ENCODE data around the gene TRIM68. TPM values are rescaled to one million over a fixed set of nuclear protein-coding genes. Genes with fewer than 3 reads are reported as not detected.

Gene TRIM68
- total RNA-seq, 2 donors from 2014 or later = 9.1 to 15.2 TPM

DNA sequence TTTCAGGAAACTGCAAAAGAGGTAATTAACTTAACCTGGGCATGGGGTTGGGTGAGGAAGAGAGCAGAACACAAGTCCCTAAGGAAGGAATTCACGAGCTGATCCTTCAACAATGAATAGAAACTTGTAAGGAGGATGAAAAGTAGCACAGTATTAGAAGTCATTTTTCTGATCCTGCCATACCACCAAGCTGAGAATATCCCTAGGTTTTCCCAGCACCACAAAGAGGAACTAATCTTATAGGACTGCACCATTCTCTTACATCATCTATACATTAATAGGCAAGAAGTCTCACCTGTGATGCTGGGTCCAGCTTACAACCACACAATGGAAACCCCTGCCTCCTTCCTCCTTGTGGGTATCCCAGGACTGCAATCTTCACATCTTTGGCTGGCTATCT is 14.3 kb downstream of the TRIM68 start, which contains the start of gene OR52I1:
Gene OR52I1, plus strand, starts transcription at position 301 of the 400 bp plus-strand sequence. Its CDS starts 0 bp downstream, at position 301.
- no peaks in the 10 kb centered on the region for H3K4me1 ChIP-seq
- H3K9me3 ChIP-seq = no peaks in the 10 kb centered on the region
- 56 to 74% methylated on average over 1 of the region's 1 CpG for WGBS, 2 donors
- no peaks in the 10 kb centered on the region for H3K27me3 ChIP-seq
- no peak within 1 kb of the TSS for H3K27ac ChIP-seq
- H3K36me3 ChIP-seq (replicated peaks in 1 of 2; ENCODE audit: insufficient read depth in 1 of 2, low read depth in 2 of 2) = no peaks in the 10 kb centered on the region
- ATAC-seq (no peak), DNase-seq (no peak)
- TF ChIP-seq POLR2A (IDR thresholded peaks at IDR 0.05) = no peak
- TF ChIP-seq, protein P1, sequence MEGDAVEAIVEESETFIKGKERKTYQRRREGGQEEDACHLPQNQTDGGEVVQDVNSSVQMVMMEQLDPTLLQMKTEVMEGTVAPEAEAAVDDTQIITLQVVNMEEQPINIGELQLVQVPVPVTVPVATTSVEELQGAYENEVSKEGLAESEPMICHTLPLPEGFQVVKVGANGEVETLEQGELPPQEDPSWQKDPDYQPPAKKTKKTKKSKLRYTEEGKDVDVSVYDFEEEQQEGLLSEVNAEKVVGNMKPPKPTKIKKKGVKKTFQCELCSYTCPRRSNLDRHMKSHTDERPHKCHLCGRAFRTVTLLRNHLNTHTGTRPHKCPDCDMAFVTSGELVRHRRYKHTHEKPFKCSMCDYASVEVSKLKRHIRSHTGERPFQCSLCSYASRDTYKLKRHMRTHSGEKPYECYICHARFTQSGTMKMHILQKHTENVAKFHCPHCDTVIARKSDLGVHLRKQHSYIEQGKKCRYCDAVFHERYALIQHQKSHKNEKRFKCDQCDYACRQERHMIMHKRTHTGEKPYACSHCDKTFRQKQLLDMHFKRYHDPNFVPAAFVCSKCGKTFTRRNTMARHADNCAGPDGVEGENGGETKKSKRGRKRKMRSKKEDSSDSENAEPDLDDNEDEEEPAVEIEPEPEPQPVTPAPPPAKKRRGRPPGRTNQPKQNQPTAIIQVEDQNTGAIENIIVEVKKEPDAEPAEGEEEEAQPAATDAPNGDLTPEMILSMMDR (IDR thresholded peaks at IDR 0.05) = no peak
- H3K4me3 ChIP-seq = no peak within 1 kb of the TSS
- intact Hi-C loops (cut with DNase I) = no loop called here

DNA sequence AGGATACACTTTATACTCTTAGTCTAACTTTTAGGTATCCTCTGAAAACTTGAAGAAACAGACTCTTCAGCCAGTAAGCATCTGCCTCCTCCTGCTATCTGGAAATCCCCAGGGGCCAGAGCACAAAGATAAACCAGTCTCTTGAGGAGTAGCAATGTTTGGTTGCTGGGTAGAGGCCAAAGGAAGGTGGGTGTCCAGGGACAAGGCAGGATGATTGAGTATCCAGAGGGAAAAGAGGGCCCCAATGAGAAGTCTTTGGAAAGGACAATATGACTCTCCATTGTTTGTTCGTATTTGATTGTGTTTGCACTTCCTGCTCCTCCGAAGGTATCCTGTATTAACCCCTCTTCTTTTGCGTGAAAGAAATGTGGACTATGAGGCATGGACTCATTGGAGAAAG is 19.0 kb downstream of the TRIM68 start:
- H3K27ac ChIP-seq = no peak overlapping the region
- H3K4me1 ChIP-seq = no peaks in the 10 kb centered on the region
- TF ChIP-seq, protein P1 (IDR thresholded peaks at IDR 0.05) = no peak
- no peak for TF ChIP-seq POLR2A (IDR thresholded peaks at IDR 0.05)
- WGBS, 2 donors = 32 to 37% methylated on average over 3 of the region's 3 CpGs
- no peak overlapping the region for H3K4me3 ChIP-seq
- DNase-seq = no peak
- no peak for ATAC-seq
- no peaks in the 10 kb centered on the region for H3K36me3 ChIP-seq (replicated peaks in 1 of 2; ENCODE audit: insufficient read depth in 1 of 2, low read depth in 2 of 2)
- no peaks in the 10 kb centered on the region for H3K9me3 ChIP-seq
- intact Hi-C loops (cut with DNase I) = no loop called here
- no peaks in the 10 kb centered on the region for H3K27me3 ChIP-seq

DNA sequence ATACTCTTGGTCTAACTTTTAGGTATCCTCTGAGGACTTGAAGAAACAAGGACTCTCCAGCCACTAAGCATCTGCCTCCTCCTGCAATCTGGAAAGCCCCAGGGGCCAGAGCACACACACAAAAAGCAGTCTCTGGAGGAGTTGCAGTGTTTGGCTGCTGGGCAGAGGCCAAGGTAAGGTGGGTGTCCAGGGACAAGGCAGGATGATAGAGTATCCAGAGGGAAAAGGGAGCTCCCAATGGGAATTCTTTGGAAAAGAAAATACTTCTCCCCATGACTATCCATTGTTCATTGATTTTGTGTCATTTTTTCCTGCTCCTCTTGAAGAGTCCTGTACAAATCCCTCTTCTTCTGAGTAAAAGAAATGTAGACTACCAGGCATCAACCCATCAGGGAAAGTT is 26.6 kb downstream of the TRIM68 start, which contains the start of gene OR52I2:
Gene OR52I2, plus strand, starts transcription at position 301 of the 400 bp plus-strand sequence.
- no peaks in the 10 kb centered on the region for H3K9me3 ChIP-seq
- TF ChIP-seq, protein P1 (IDR thresholded peaks at IDR 0.05) = no peak
- no peak for TF ChIP-seq POLR2A (IDR thresholded peaks at IDR 0.05)
- DNase-seq (no peak), ATAC-seq (no peak)
- no peaks in the 10 kb centered on the region for H3K4me1 ChIP-seq
- no peaks in the 10 kb centered on the region for H3K36me3 ChIP-seq (replicated peaks in 1 of 2; ENCODE audit: insufficient read depth in 1 of 2, low read depth in 2 of 2)
- no peak within 1 kb of the TSS for H3K4me3 ChIP-seq
- no peak within 1 kb of the TSS for H3K27ac ChIP-seq
- intact Hi-C loops (cut with DNase I) = no loop called here
- H3K27me3 ChIP-seq = no peaks in the 10 kb centered on the region

DNA sequence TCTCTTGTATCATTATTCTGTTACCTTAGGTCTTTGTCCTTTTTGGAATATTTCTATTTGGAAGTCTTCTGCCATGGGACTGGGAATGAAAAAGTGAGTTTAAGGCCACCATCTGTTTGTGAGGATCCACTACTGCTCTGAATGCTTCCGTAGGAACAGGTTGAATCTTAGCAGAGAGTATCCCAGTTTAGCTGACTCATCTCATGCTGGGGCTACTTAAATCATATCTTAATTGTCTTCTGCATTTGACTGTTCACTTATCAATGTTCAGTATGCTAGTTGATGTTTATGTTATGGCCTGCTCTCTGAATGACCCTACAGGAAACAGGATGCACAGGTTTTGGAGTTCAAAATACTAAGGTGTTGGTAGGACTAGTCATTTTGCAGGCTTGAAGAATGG is 27.9 kb downstream of the TRIM68 start:
- H3K4me1 ChIP-seq = no peaks in the 10 kb centered on the region
- no peak for TF ChIP-seq POLR2A (IDR thresholded peaks at IDR 0.05)
- TF ChIP-seq, protein P1 (IDR thresholded peaks at IDR 0.05) = no peak
- intact Hi-C loops (cut with DNase I) = no loop called here
- H3K9me3 ChIP-seq = no peaks in the 10 kb centered on the region
- 82 to 88% methylated on average over 1 of the region's 1 CpG for WGBS, 2 donors
- H3K36me3 ChIP-seq (replicated peaks in 1 of 2; ENCODE audit: insufficient read depth in 1 of 2, low read depth in 2 of 2) = no peaks in the 10 kb centered on the region
- H3K27me3 ChIP-seq = no peaks in the 10 kb centered on the region
- H3K4me3 ChIP-seq = no peak overlapping the region
- DNase-seq (no peak), ATAC-seq (no peak)
- H3K27ac ChIP-seq = no peak overlapping the region

DNA sequence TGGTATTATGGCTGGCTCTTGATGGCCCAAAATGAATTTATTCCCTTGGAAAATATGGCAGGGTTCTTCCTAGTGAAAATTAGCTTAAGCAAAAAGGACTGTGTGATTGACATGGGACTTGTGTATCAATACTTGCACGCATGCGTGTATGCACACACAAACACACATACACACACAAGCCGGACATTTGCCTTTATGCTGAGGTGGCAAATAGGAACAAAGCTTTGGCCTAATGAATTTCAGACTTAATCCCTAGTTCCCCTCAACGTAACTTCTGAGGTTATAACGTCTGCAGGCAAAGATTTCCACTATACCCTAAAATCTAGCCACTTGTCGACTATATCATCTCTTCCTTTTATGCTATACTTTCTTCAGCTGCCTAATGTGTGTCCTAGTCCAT is 29.4 kb downstream of the TRIM68 start:
- TF ChIP-seq POLR2A (IDR thresholded peaks at IDR 0.05) = no peak
- TF ChIP-seq, protein P1 (IDR thresholded peaks at IDR 0.05) = no peak
- no peaks in the 10 kb centered on the region for H3K27me3 ChIP-seq
- H3K27ac ChIP-seq = no peak overlapping the region
- no peaks in the 10 kb centered on the region for H3K9me3 ChIP-seq
- 79 to 82% methylated on average over 6 of the region's 6 CpGs for WGBS, 2 donors
- no peak for DNase-seq
- intact Hi-C loops (cut with DNase I) = no loop called here
- no peaks in the 10 kb centered on the region for H3K36me3 ChIP-seq (replicated peaks in 1 of 2; ENCODE audit: insufficient read depth in 1 of 2, low read depth in 2 of 2)
- H3K4me3 ChIP-seq = no peak overlapping the region
- no peaks in the 10 kb centered on the region for H3K4me1 ChIP-seq
- ATAC-seq = no peak
